GM21723 (cell line): Measurements from ENCODE around the gene TMEM87A.
"Not testable (repeated sequence)": the region's sequence is repeated elsewhere in the genome, so short reads cannot be mapped to it uniquely, and the experiment has no call there.

Experiments used
- ATAC-seq: cut with Tn5 transposase; IDR thresholded peaks from one replicate; pipeline ENCODE4 v1.9.1; 2021; ENCODE audit warnings: mild to moderate bottlenecking, moderate library complexity; ENCODE audit not compliant: unreplicated experiment

TMEM87A gene

DNA sequence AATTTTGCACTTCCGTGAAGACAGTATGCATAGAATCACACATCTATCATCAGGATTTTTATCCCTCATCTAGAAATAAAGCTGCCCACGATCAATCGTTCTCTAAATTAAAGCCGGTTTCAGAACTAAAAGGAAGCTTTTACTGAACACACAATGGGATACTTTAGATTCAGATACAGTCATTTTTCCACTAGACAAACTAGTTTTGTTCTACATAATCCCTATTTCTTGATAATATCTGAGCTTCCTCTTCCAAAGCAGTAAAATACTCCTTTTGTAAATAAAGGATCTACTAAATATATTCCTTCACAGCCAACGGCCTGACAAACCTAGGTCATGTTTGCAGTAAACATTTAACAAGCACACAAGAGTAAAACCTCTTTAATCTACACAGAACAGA is 2.2 kb downstream of the TMEM87A start:
- ATAC-seq: no peak

GRCh38 chr15:42270551-42270950 is 2.7 kb downstream of the TMEM87A start:
- no peak for ATAC-seq

- no peak for ATAC-seq
These were observed 5.9 kb downstream of the TMEM87A start for GRCh38 chr15:42267286-42267685.

GRCh38 chr15:42264795-42265194 is 8.4 kb downstream of the TMEM87A start:
- no peak for ATAC-seq

DNA sequence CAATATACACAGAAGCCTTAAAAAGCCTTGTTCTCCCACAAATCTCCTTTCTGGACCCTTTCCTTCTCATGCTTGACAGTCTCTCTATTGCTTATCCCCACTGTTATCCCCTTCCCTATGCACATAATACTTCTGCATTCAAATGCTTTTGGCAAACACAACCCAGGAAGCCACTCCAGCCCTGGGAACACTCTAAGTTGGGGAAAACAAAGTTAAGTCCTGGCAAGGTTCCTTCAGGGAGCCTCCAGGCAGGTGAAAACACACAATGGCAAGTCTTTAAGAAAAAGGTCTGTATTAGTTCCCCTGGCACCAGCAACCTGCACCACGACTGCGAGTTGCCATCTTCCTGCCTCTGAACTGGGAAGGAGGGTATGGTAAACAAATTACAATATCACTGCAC is 19.9 kb downstream of the TMEM87A start:
- ATAC-seq: no peak

- ATAC-seq: no peak
These were observed 32.4 kb downstream of the TMEM87A start for GRCh38 chr15:42240823-42241222.

- no peak for ATAC-seq
These were observed 33.6 kb downstream of the TMEM87A start for GRCh38 chr15:42239528-42240182.

DNA sequence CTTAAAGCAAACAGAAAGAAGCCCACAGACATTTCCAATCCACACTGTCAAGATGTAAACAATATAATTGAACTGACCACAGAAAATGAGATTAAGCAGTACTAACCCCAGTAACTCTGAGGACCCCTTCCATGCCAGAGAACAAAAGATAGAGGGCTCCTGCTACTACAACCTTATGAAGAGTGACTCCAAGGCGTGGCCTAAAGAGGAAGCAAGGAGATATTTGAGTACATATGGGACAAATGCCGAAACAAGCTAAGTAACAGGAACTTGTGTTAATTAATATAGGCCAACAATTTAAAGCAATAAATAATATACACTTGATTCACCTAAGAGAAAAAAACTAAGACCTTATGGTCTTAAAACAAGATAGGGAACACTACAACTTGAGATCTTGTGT is 40.1 kb downstream of the TMEM87A start:
- no peak for ATAC-seq

DNA sequence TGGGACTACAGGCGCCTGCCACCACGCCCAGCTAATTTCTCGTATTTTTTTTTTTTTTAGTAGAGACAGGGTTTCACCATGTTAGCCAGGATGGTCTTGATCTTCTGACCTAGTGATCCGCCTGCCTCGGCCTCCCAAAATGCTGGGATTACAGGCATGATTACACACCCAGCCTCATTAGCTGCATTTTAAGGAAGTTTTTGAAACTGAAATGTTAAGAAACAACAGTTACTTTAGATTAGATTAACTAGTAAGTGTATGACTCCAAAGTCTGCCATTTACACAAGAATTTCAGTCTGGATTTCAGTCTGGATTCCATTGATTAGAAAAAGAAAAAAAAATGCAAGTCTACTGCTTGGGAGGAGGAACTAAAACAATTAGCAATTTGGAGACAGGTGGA is 40.6 kb downstream of the TMEM87A start:
- ATAC-seq: no peak

DNA sequence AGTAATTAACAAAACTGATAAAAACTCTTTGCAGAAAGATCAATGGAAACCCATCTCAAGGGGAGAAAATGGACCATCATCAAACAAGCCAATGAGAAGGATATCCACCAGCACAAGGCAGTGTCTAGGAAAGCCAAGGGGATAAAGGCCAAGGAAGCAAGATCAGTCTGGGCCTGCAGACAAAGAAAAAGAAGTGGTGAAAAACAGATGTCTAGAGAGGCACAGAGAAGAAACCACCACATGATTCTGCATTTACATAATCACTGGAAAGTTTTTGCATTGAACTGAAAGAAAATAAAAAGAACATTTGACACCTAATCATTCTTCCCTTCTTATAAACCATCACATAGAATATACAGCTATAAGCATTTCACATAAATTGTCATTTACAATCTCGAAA is 42.1 kb downstream of the TMEM87A start:
- ATAC-seq: no peak

- not testable (repeated sequence) for ATAC-seq
These were observed 44.3 kb downstream of the TMEM87A start for GRCh38 chr15:42228981-42229380.

DNA sequence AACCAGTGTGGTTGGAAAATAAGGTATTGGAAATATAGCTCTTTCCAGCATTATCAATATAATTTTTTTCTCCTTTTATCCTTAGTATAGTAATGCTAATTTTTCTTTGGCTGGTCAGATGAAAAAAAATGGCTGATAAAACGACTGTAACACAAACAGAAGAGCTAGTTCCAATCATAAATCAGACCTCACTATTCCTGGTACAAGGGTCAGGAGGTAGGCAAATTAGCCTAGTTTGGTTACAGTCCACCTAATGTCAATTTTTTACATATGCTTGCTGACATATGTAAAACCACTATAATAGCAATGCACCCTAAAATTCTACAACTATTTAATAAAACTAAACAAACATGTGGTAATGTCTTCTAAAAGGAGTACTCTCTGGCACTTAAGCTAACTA is 45.2 kb downstream of the TMEM87A start:
- no peak for ATAC-seq

DNA sequence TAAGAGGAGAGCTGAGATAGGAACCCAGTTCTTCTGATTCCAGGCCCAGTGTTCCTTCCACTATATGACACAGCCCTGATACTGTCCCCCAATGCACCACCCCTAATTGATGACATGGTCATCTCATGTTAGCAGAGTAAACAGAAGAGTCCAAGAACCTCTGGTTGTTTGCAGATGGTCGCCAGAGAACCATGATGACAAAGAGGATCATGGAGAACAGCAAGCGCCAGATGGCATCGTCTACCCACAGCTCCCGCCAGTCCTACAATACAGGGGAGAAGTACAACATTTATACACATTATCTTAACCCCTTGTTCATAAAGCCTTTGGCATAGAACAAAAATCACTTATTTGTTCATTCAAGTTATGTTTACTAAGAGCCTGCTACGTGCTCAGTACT is 46.6 kb downstream of the TMEM87A start:
- no peak for ATAC-seq

- ATAC-seq: no peak
These were observed 53.0 kb downstream of the TMEM87A start for GRCh38 chr15:42220216-42220615.

- no peak for ATAC-seq
These were observed 54.2 kb downstream of the TMEM87A start for GRCh38 chr15:42218953-42219592.

DNA sequence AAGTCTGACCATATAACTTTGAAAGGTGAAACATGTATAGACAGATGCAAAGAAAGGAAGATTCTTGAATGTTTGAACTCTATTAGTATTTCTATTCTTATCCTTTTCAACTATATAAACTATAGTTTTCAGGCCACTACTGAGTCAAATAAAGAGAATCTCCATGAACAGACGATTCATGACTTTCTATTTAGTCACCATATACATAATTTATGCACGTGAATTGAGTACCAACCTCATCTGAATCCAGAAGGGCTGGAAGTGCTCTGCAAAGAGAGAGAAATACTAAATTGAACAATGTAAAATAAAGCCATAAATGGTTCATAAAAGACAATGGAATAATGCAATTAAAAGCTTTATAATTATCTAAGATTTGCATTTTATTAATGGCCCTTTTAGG is 55.7 kb downstream of the TMEM87A start:
- ATAC-seq: no peak

DNA sequence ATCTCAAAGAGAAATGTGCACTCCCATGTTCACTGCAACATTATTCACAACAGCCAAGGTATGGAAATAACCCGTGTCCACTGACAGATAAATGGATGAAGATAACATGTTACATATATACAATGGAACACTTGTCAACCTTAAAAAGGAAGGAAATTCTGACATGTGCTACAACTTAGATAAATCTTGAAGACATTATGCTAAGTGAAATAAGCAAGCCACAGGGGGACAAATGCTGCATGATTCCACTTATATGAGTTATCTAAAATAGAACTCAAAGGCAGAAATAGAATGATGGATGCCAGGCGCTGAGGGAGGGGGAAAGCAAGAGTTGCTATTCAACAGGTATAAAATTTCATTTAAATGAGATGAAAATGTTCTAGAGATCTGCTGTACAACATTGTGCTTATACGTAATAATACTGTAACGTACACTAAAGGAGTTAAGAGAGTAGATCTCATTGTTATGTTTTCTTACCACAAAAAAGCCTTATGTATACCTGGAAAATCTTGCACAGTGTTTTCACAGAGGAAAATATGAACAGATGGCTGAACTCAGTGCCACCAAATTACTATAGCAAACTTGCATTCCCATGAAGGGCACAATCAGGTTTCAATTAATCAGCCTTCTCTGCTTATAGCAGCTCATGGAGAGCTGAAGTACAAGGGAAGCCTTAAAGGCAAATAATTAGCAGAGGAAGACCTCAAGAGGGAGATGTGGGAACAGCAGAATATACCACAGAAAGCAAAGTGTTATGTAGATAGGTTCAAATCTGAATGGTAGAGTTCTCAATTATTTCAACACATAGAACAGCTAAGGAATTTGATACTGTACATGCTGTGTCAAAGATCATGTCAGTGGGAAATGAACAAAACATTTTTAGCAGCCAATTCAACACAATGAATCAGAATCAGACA is 57.1 kb downstream of the TMEM87A start:
- ATAC-seq: no peak

DNA sequence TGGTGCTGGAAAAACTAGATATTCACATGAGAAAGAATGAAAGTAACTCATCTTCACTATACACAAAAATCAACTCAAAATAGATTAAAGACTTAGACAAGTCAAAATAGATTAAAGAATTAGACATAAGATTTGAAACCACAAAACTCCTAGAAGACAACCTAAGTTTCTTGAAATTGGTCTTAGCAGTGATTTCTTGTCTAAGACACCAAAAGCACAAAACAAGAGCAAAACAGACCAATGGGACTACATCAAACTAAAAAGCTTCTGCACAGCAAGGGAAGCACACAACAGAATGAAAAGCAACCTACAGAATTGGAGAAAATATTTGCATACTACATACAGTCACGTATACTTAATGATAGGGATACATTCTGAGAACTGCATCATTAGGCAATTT is 58.6 kb downstream of the TMEM87A start:
- ATAC-seq: no peak

- ATAC-seq: no peak
These were observed 59.7 kb downstream of the TMEM87A start for GRCh38 chr15:42213511-42213910.

DNA sequence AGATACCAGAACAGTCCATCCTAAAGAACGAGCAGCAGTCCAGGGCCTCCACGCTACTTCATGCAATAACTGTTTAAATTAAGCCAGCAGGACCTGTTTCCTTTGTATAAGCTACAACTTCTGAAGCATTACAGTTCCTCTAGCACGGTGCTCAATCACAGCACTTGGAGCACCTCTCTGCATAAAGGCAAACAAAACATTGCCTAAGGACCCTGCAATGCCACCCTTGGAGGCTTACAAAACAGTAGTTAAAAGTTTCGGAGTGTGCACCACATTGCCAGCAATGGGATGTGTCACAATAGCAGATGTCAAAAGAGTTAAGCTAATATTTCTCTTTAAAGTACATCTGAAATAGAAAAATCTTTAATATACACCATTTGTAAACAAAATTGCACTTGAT is 62.5 kb downstream of the TMEM87A start:
- no peak for ATAC-seq

- peak; percentile 94 for ATAC-seq
These were observed 65.3 kb downstream of the TMEM87A start, which contains the start of gene VPS39 for GRCh38 chr15:42207674-42208579. VPS39 (minus strand) TSS chr15:42208304; CDS start chr15:42208153, 151 bp downstream.
